Transverse colon (tissue), 3 donors: ENCODE results near the gene PPP3CA.

Source experiments
- POLR2A ChIP-seq: fragments of 450-650 bp; IDR thresholded peaks from one replicate; pipeline ENCODE4 v1.6.1; 2016; ENCODE audit warnings: antibody characterized with exemption, mild to moderate bottlenecking, moderate library complexity
- TF ChIP-seq, protein P1 (sequence below), 5 experiments: fragments of 200-600 bp in 3 of 5; fragments of 450-650 bp in 2 of 5; sonication (generic) in 3 of 5; IDR thresholded peaks; 1 replicate in 2 of 5; 2 replicates in 3 of 5; pipeline ENCODE4 v1.5.1; 2016 to 2017; ENCODE audit warnings: antibody characterized with exemption in 5 of 5, inconsistent platforms in 3 of 5, mild to moderate bottlenecking in 2 of 5, moderate library complexity in 1 of 5

DNA sequence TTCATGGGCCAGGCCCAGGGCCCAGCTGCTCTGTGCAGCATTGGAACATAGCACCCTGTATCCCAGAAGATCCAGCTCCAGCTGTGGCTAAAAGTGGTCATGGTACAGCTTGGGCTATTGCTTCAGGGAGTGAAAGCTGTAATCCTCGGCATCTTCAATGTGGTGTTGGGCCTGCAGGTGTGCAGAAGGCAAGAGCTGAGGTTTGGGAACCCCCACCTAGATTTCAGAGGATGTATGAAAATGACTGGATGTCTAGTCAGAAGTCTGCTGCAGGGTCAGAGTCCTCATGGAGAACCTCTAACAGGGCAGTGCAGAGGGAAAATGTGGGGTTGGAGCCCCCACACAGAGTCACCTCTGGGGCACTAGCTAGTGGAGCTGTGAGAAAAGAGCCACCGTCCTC is 341.7 kb downstream of the PPP3CA start:
- no peak for TF ChIP-seq POLR2A
- TF ChIP-seq, protein P1, sequence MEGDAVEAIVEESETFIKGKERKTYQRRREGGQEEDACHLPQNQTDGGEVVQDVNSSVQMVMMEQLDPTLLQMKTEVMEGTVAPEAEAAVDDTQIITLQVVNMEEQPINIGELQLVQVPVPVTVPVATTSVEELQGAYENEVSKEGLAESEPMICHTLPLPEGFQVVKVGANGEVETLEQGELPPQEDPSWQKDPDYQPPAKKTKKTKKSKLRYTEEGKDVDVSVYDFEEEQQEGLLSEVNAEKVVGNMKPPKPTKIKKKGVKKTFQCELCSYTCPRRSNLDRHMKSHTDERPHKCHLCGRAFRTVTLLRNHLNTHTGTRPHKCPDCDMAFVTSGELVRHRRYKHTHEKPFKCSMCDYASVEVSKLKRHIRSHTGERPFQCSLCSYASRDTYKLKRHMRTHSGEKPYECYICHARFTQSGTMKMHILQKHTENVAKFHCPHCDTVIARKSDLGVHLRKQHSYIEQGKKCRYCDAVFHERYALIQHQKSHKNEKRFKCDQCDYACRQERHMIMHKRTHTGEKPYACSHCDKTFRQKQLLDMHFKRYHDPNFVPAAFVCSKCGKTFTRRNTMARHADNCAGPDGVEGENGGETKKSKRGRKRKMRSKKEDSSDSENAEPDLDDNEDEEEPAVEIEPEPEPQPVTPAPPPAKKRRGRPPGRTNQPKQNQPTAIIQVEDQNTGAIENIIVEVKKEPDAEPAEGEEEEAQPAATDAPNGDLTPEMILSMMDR (IDR thresholded peaks at IDR 0.05), result no peak
